Measurements from ENCODE around the gene PPP4R4.
"Not testable (repeated sequence)": the region's sequence is repeated elsewhere in the genome, so short reads cannot be mapped to it uniquely, and the experiment has no call there.

Gene PPP4R4

DNA sequence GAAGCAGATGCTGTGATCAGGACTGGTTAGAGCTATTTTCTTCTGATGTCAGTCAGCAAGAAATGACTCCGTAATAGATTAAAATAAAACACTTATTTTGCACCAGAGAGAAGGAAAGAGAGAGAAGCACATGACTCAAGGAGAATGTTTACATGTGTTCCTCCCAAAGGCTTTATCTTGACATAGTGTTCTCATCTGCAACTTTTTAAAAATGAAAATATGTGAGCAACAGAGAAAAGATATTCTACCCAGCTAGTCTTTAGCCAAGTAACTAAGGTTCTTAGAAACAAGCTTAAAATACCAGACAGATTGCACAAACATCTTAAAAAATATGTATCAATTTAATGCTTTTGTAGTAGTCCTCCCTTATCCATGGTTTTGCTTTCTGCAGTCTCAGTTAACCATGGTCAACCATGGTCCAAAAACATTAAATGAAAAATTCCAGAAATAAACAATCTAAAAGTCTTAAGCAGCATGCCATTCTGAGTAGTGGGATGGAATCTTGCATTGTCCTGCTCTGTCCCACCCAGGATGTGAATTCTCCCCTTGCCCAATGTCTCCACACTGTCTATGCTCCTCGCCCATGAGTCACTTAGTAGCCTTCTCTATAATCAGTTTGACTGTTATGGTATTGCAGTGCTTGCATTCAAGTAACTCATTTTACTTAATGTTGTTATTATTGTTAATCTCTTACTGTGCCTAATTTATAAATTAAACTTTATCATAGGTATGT is 109.0 kb downstream of the PPP4R4 start:
- no peak for DNase-seq

GRCh38 chr14:94284221-94284620 is 110.1 kb downstream of the PPP4R4 start:
- no peak for DNase-seq

DNA sequence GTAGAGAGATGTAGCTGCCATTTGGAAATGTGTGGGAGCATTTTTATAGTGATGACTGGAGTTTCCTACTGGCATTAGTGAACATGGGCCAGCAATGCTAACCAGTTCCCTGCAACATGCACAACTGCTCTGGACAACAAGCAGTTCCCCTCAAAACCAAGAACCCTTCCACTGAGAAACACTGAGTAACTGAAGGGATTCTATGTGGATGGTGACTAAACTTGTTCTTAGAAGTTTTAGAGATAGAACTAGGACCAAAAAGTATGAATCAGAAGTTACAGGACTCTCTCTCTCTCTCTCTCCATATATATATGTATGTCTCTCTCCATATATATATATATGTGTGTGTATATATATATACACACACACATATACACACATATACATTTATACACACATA is 111.0 kb downstream of the PPP4R4 start:
- DNase-seq = no peak

DNA sequence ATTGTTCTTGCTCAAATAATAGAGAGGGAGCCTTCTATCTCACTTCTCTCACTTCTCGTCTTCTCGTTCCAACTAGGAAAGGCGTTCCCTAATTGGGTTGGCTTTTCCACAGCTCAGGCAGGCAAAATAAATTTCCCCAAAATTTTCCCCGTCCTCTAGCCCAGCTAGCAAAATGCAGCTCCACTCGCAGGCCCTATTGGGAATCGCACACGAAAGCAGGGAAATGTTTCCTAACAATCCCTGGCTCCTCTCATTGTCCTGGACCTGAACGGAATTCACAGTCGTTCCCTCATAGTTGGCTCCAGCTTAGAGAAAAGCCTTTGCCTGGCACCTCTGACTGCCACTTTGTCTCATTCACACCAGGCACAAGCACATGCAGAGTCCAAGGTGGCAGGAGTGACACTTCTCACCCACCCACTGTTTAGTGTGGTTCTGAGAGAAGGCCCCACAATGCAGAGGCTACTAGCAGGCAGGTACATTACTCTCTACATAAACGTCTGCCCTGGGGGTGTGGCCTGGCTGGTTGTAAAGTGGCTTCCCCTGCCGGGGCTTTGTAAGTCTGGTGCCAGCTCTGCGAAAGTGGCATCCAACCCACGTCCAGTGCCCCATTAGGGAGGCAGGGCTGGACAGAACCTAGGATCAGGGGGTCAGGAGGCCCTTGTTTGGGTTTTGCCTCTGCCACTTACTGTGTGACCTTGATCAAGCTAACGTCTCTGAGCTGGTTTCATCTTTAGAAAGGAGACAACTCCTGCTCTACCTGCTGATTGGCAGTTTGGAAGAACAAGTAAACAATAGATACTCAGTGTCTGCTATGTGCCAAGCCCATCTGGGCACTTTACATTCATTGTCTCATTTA is 114.7 kb downstream of the PPP4R4 start:
- DNase-seq = no peak

DNA sequence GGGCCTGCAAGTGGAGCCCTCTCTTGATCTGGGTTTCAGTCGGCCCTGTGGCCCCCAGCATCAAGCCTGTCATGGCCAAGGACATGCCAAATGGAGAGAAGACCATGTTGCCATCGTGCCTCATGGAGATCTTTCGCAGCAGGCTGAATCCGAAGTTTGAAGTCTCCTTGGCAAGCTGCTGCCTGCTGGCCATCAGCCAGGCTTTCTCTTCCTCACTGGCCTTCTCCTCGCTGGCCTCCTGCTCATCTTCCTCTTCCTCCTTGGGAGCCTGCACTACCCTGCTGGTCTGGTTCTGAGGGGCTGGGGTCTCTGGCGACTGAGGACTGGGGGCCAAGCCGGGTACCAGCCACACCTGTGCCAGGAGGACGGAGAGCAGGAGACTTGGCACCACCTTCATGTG is 116.1 kb downstream of the PPP4R4 start:
- no peak for DNase-seq

DNA sequence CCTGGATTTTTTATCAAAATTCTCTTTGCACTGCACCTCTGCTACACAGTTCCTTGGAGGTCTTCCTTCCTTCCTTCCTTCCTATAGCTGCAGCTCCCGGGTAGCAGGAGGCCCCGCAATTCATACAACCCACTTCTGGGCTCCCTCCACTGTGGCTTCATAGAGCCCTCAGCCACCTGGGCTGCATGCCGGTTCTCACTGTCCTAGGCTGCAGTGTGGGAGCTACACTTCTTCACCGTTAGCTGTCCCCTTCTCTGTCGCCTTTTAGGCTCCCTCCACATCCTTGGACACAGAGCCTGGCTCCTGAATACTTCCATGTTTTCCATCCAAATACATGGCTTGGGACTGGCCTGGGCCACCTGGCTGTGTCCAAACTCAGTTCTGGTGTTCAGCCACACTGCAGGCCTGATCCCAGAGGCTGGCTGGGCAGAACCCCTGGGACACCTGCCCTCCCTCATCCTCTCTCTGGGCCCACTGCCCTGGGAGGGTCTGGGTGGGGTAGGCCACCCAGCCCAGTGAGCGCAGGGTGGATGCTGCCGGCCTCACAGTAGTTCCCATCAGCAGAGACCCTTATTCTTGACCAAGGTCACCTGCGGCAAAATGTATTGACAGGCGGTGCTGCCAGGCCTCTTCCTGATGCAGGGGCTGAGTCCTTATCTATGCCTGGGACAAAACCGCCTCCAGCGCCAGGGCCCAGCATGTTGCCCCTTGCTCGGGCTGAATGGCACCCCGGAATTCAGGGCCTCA is 117.2 kb downstream of the PPP4R4 start:
- no peak for DNase-seq

- no peak for DNase-seq
These were observed 117.9 kb downstream of the PPP4R4 start for GRCh38 chr14:94291906-94292525.

GRCh38 chr14:94292526-94292871 is 118.4 kb downstream of the PPP4R4 start:
- no peak for DNase-seq

- no peak for DNase-seq
These were observed 118.9 kb downstream of the PPP4R4 start, which contains the start of gene SERPINA10 for GRCh38 chr14:94292872-94293577. Gene SERPINA10 (minus strand): TSS chr14:94293268. CDS start chr14:94290593, 2,675 bp downstream.

- DNase-seq = no peak
These were observed 119.4 kb downstream of the PPP4R4 start for GRCh38 chr14:94293578-94293924.

DNA sequence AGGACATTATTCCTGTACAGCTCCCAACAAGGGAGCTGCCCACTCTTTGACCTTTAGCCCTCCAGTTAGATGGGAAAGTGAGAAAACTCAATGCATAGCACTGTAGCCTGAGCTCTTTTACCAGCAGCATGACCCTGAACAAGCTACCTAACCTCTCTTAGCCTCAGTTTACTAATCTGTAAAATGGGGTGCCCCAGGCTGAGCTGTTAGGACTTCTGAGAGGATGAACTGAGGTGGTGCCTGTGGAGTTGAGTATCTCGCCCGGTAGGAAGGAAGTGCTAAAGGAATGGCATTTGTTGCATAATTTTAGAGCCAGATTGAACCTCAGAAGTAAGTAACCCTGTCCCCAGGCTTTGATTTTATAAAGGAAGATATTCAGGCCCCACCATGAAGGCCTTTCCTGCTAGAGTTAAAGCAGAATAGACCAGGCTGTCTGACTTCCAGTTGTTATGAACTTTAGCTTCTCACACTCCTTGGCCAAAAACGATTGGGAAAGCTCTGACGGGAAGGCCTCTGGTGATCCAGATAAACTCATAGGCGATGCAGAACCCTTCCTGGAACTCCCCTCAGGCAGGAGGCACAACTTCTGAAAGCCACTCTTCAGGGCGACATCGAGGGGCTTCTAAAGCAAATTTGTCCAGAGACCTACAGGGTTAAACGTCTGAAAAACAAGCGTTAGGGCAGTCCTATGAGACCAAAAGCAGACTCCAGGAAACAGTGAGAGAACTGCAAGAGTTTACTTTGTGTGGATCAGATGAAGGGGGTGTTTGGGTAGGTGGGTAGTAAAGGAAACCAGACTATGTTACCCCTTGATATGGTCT is 121.4 kb downstream of the PPP4R4 start:
- DNase-seq = no peak

GRCh38 chr14:94296181-94296545 is 122.0 kb downstream of the PPP4R4 start:
- not testable (repeated sequence) for DNase-seq

GRCh38 chr14:94298130-94298529 is 124.0 kb downstream of the PPP4R4 start:
- DNase-seq = no peak

DNA sequence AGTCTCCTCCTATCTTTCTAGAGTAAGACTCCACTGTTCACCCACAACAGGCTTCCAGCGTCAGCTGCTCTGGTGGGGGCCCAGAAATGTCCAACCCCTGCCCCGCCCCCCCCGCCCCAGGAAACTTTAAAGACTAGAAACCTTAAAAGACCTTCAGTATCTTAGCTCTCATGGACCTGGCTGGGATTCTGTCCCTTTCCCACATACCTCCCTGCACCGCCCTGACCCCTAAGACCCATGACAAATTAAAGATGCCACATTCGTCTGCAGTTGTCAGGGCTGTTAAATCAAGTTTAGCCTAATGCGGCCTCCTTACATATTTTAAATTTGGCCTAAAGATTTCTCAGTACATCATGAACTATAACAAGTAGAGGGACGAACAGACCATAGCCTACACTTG is 129.0 kb downstream of the PPP4R4 start:
- no peak for DNase-seq

DNA sequence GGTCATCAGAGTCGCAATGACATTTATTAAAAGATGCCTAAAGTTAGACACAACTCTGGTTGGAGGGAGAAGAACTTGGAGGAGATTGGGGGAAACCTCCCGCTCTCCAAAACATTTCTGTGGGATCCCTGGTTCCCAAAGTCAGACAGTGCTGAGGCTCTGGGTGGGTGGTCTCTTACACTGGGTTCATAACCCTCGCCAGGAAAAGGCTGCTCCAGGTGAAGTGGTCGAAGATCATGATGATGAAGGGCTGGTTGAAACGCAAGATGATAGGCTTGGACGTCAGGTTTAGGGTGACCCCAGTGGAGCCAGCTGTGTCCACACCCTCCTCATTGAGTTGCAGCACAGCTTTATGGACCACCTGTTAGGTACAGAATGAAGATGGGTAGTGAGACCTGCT is 130.1 kb downstream of the PPP4R4 start:
- DNase-seq = no peak

GRCh38 chr14:94305620-94306019 is 131.5 kb downstream of the PPP4R4 start:
- DNase-seq = no peak

GRCh38 chr14:94306047-94306978 is 132.2 kb downstream of the PPP4R4 start:
- no peak for DNase-seq

- DNase-seq = no peak
These were observed 133.4 kb downstream of the PPP4R4 start for GRCh38 chr14:94307410-94307992.

- no peak for DNase-seq
These were observed 135.6 kb downstream of the PPP4R4 start for GRCh38 chr14:94309721-94310120.

DNA sequence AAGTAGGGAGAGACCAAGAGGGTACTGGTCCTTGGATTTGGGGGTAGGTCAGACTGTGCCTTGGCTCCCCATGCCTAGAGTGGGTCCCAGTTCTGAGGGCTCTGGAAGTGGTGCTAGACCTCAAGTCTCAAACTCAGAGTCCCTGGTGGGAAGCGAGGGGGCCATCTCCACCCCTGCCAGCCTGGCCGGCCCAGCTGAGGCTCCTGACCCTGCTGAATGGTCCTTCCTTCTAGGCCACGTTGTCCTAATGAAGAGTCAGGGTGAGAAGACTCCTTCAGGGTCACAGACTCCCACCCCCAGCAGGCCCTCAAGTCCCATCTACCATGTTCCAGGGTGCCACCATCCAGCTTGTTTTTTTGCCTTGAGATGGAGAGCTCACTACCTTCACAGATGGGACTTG is 136.1 kb downstream of the PPP4R4 start:
- no peak for DNase-seq
